Measurements from ENCODE around the gene COPS9.
A peak's percentile ranks its signal among the peaks of the same experiment; 100 is the strongest.

Gene COPS9

GRCh38 chr2:240134466-240134865 lies 1.6 kb downstream of the COPS9 start:
- DNase-seq (ENCODE audit: low read depth in 3 of 3): no peak

DNA sequence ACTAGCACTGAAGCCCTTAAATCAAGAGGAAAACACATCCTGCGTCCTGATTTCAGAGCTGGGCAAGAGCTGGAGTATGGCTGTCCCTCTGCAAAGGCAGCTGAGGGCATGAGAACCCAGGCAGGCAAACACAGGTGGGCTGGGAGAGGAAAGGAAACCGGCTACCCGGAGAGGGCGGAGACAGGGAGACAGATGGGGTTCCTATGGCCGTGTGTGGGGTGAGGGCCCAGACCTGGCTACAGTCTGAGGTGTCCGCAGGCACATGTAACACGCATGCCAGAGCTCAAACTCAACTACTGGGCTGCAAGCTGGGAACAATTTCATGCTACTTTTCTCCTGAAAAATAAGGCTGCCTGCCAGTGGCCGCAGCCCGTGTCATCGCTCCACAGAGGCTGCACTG lies 2.7 kb downstream of the COPS9 start:
- DNase-seq (ENCODE audit: low read depth in 3 of 3): no peak

DNA sequence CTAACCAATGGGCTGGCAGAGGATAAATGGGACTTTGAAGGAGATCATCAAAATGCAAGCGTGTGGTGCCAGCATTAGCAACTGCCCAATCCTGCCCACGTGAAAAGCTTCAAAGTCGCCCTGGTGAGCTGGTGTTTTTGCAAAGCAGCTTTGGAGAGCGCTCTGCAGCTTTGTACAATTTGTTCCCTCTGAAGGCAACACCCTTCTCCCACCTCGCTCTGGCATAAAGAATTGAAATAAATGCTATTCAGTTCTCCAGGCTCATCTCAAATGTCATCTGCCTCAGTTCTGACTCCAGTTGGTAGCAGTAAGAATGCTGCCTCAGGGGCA lies 3.5 kb downstream of the COPS9 start:
- DNase-seq (ENCODE audit: low read depth in 3 of 3): no peak

DNA sequence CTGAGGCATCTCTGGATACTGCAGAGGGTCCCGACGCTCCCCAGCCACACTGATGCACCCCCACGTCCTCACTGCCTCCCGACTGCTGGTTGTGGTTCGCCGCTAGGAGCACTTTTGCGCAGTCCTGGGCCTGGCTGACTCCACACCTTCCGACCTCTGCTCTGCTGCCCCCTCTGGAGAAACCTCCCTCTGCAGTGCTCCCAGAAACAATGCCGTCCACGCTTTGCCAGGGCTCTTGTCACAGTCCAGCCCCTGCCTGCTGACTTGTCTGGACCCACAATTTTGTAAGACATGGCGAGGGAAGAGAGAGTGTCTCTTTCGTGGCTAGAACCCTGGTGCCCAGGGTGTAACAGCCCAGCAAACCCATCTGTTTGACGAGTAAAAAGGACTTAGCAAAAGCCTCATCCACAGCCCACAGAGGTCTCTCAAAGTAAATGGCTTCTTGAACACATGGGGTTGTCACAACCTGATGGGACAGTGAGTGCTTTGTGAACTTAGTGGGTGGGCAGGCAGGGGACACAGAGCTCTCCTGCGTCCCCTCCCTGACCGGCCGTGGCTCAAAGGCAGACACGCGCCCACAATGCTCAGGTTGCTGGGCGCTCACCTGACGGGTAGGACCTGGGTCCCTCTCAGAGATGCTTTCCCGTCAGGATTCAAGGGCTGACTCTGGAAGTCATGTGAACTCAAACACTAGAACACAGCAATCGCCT lies 4.0 kb downstream of the COPS9 start:
- DNase-seq (ENCODE audit: low read depth in 3 of 3): no peak

- DNase-seq (ENCODE audit: low read depth in 3 of 3): no peak
Observed at GRCh38 chr2:240131296-240131695, 4.8 kb downstream of the COPS9 start.

- DNase-seq (ENCODE audit: low read depth in 3 of 3): no peak
Observed at GRCh38 chr2:240130393-240131195, 5.5 kb downstream of the COPS9 start.

DNA sequence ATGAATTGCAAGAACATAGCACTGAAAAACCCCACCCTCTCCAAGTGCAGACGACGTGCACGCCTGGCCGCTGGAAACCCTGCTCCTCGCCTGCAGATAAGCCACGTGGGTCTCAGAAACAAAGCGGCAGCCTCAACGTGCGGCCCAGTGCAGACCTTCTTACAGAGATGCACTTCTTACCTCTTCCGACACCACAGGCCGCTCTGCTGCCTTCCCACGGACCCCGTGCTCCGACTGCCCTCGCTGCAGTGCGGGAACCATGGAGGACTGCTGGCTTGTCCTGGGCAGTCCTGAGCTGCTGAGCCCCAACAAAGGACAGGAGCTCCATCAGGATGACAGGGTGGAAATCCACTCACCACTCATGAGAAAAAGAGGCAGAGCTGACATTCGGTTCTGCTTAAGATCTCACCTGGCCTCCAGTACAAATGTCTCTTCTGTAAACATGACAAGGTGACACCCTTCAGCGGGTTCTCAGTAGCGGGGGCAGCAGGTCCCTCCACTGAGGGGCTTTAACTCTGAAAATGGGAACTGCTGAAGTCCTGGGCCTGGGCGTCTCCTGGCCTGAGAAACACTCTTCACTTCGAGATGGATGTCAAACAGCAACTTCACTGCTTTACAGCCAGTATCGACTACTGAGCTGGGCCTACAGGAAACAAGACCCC lies 6.2 kb downstream of the COPS9 start:
- no peak for DNase-seq (ENCODE audit: low read depth in 3 of 3)

GRCh38 chr2:240129311-240129710 lies 6.8 kb downstream of the COPS9 start:
- no peak for DNase-seq (ENCODE audit: low read depth in 3 of 3)

DNA sequence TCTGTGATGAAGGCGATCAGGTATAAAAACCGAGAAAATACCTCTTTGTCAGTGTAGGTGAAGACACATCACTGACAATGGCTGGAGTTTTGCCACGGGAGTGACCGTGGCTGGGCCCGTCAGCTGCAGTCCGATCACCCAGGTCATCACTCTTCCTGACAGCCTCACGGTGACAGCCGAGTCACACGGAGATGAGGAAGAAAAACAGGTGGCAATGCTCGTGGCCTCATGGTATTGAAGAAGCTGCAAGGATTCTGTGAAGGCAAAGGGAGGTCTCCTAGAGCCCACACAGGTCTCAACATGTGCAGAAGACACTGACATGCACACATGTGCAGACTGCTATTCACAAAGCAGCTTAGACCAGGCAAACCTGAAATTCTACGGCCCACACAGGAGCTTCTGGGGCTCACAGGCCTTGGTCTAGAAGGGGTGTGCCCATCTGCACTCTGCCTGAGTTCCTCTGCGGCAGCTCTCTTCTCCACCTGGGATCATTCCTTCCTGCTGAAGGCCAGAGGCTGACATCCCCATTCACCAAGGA lies 7.4 kb downstream of the COPS9 start:
- DNase-seq (ENCODE audit: low read depth in 3 of 3): no peak

GRCh38 chr2:240127911-240128607 lies 8.0 kb downstream of the COPS9 start:
- DNase-seq (ENCODE audit: low read depth in 3 of 3): no peak

DNA sequence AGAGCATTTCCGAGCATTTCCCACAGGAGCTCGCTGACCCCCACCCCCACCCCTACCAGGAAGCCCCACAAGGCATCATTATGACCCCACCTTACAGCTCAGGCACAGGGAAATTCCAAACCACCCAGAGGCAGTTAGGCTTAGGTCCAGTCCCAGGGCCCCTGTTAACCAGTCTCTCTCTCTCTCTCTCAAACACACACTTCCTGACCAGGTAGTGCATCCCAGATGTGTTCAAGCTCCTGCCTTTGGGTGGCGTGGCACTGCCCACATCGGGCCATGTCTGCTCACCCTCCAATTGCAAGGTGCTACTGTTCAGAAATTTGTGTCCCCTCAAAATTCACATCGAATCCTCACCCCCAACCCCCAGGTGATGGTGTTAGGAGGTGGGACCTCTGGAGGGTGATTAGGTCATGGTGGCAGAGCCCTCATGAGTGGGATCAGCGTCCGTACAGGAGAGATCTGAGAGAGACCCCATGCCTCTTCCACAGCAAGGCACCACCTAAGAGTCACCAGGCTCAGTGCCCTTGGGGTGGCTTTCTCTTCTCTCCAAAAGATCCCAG lies 8.8 kb downstream of the COPS9 start:
- no peak for DNase-seq (ENCODE audit: low read depth in 3 of 3)

DNA sequence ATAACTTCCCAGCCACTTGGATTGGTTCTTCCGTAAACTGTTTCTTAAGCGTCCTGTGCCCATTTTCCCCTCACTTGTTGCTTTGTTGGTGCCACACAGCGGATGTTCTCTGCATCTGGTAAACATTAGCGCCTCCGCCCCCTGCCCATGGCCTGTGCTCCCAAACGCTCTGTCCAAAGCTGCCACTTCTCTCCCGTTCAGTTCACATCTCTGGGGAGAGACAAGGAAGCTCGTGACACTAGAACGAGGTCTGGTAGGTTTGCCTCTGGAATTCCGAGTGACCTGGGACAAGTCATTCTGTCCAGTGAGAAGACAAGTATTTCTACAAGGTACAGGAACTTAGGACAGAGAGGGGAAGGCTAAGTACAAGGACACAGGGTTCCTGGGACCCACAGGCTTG lies 9.4 kb downstream of the COPS9 start:
- DNase-seq (ENCODE audit: low read depth in 3 of 3): no peak

- no peak for DNase-seq (ENCODE audit: low read depth in 3 of 3)
Observed at GRCh38 chr2:240125742-240126141, 10.4 kb downstream of the COPS9 start.

- DNase-seq (ENCODE audit: low read depth in 3 of 3): no peak
Observed at GRCh38 chr2:240124651-240125030, 11.5 kb downstream of the COPS9 start.

DNA sequence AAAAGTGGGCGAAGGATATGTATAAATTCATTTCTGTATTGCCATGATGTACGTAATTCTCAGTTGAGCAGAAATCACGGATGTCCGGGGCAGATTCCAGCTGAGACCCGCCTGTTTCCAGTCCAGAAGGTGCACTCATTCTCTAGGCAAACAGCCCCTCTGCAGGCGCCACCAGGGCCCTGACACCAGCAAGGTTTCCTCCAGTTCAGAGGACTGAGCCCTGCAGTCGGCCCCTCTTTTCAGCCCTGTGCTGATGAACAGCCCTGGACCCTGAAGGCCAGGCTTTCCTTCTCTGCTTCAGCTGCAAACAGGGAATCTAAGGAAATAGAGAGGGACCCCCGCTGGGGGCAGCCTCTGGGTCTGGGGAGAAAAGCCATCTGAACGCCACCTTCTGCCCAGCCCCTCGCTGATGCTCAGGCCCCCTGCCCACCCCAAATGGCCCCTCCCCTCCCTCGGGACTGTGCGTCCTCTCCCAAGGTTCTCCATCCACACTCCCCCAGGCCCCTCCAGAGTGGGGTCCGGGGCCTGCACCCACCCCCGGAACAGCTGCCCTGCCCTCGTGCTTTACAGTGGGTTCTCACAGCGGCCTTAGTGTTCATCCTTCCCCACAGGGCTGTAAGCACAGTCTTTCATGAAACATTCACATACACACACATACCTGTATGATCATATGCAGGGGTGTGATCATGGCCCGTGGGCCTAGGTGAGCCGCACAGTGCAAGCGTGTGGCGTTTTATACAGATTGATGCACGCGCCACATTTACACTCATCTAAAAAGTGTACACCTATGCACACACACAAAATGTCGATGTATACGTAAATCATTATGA lies 12.1 kb downstream of the COPS9 start:
- no peak for DNase-seq (ENCODE audit: low read depth in 3 of 3)

GRCh38 chr2:240121675-240122074 lies 14.4 kb downstream of the COPS9 start:
- no peak for DNase-seq (ENCODE audit: low read depth in 3 of 3)

DNA sequence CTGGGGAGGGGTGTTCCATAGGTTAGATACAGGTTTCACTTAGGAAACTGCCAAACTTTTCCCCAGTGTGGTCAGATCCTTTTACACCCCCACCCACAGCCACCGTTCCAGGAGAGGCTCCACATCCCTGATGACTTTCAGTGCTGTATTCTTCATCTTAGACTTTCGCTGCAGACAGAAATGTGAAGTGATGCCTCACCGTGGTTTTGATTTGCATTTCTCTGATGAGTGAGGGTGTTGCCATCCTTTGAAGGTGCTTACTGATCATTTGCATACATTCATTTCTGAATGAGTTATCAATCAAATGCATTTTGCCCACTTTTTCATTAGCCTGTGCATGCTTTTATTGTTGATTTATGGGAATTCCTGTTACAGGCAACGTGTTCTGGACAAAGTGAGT lies 14.9 kb downstream of the COPS9 start:
- peak in 1 of 3 donors; percentile 11 for DNase-seq (ENCODE audit: low read depth in 3 of 3)

- DNase-seq (ENCODE audit: low read depth in 3 of 3): no peak
Observed at GRCh38 chr2:240114233-240114632, 21.9 kb downstream of the COPS9 start.

DNA sequence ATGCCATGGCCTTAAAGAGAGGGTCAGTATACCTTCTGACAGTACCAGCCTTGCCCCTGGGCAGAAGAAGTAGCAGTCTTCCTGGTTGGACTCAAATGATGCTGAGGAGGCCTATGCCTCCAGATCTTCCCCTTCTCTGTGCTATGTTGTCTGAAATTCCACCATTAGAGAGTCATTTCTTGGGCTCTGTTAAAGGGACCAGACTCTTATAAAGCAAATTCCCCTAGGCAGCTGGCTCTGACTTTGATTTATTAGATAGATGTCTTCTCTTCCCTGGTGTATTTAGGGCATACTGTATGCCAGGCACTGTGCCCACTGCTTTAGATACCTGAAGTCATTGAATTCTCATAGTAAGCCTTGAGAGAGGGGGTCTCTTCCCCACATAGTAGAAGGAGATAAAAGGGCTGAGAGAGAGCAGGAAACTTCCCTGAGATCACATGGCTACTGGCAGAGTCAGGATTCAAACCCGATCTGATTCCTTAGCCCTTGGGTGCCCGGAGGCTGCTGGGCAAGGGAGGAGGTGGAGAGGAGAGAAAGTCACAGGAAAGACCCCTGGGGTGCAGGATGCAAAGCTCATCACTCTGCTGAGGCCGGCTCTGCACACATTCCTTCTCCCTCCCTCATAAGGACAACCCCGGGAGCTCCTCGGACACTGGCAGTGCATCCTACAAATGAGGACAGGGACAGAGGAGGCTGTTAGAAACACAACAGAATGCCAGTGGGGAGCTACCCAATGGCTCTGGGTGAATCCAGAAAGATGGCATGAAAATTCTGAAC lies 23.0 kb downstream of the COPS9 start:
- DNase-seq (ENCODE audit: low read depth in 3 of 3): no peak

- no peak for DNase-seq (ENCODE audit: low read depth in 3 of 3)
Observed at GRCh38 chr2:240111253-240111652, 24.9 kb downstream of the COPS9 start.

Data from stimulated activated CD4-positive, alpha-beta T cell treated with anti-CD3 and anti-CD28 coated beads, TNF-alpha, amount 100 ng/mL, for 48 hours (primary cell).